ENCODE results near the gene OR5C1. TPM values are rescaled to one million over a fixed set of nuclear protein-coding genes. Genes with fewer than 3 reads are reported as not detected.
A peak's percentile ranks its signal among the peaks of the same experiment; 100 is the strongest.
"Not testable (repeated sequence)": the region's sequence is repeated elsewhere in the genome, so short reads cannot be mapped to it uniquely, and the experiment has no call there.

OR5C1 gene
- total RNA-seq, 1 experiment from 2014 or later: not detected

GRCh38 chr9:122806661-122807060 is 17.9 kb downstream of the OR5C1 start:
- H2AFZ ChIP-seq: no peak overlapping the region
- H3K79me2 ChIP-seq (ENCODE audit: low read depth): no peaks in the 10 kb centered on the region
- H3K27me3 ChIP-seq (ENCODE audit: insufficient read depth, low read depth): no peaks in the 10 kb centered on the region
- TF ChIP-seq EZH2 (IDR thresholded peaks at IDR 0.05; ENCODE audit: low read depth): no peak
- TF ChIP-seq, protein P1, sequence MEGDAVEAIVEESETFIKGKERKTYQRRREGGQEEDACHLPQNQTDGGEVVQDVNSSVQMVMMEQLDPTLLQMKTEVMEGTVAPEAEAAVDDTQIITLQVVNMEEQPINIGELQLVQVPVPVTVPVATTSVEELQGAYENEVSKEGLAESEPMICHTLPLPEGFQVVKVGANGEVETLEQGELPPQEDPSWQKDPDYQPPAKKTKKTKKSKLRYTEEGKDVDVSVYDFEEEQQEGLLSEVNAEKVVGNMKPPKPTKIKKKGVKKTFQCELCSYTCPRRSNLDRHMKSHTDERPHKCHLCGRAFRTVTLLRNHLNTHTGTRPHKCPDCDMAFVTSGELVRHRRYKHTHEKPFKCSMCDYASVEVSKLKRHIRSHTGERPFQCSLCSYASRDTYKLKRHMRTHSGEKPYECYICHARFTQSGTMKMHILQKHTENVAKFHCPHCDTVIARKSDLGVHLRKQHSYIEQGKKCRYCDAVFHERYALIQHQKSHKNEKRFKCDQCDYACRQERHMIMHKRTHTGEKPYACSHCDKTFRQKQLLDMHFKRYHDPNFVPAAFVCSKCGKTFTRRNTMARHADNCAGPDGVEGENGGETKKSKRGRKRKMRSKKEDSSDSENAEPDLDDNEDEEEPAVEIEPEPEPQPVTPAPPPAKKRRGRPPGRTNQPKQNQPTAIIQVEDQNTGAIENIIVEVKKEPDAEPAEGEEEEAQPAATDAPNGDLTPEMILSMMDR (conservative IDR thresholded peaks at IDR 0.05): no peak
- no peaks in the 10 kb centered on the region for H4K20me1 ChIP-seq (ENCODE audit: insufficient read depth)
- no peaks in the 10 kb centered on the region for H3K36me3 ChIP-seq (ENCODE audit: low read depth)
- POLR2A ChIA-PET (ENCODE audit: unreplicated experiment): no interaction called here
- CTCF ChIA-PET: no interaction called here
- peaks cover 10% of the 10 kb centered on the region for H3K4me1 ChIP-seq (replicated peaks; ENCODE audit: insufficient read depth)
- no peaks in the 10 kb centered on the region for H3F3A ChIP-seq (ENCODE audit: insufficient read depth, low read depth)
- intact Hi-C loops (cut with micrococcal nuclease; ENCODE audit: unreplicated experiment): no loop called here
- no peaks in the 10 kb centered on the region for H3K9me2 ChIP-seq (ENCODE audit: insufficient read depth)
- DNase-seq: no peak
- no TSS peak for BruUV-seq (replicated peaks)
- no peaks in the 10 kb centered on the region for H3K9me3 ChIP-seq (ENCODE audit: insufficient read depth, low read depth)
- H3K4me3 ChIP-seq: no peak overlapping the region
- H3K4me2 ChIP-seq: no peak overlapping the region
- no peak overlapping the region for H3K27ac ChIP-seq

DNA sequence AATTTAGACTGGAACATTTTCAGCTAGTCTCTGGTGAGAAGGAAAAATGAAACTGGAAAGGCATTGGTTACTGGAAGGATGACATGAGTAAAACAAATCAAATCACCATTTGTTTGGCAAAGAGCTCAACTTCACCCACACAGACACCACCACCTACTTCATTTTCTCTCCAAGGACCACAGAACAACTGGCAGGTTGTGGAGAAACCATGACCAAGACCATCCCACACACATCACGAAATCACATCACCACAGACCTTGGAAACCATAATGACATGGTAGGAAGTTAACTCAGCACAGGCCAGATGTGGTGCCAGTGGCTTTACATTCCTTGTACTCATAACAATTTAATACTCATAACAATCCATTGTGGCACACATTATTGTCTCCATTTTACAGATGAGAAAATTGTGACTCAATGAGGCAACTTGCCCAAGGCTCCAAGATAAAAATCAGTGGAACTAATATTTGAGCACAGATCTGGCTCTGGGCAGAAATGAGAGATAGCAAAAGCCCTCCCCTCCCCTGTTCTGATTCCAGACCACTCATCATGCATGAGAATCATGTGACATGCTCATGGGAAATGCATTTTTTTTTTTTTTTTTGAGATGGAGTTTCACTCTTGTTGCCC is 18.7 kb downstream of the OR5C1 start:
- H3K36me3 ChIP-seq (ENCODE audit: low read depth): no peaks in the 10 kb centered on the region
- H3K27ac ChIP-seq: no peak overlapping the region
- CTCF ChIA-PET: no interaction called here
- no peaks in the 10 kb centered on the region for H3K9me3 ChIP-seq (ENCODE audit: insufficient read depth, low read depth)
- POLR2A ChIA-PET (ENCODE audit: unreplicated experiment): no interaction called here
- TF ChIP-seq, protein P1 (conservative IDR thresholded peaks at IDR 0.05): no peak
- TF ChIP-seq EZH2 (IDR thresholded peaks at IDR 0.05; ENCODE audit: low read depth): no peak
- H4K20me1 ChIP-seq (ENCODE audit: insufficient read depth): no peaks in the 10 kb centered on the region
- H3K79me2 ChIP-seq (ENCODE audit: low read depth): no peaks in the 10 kb centered on the region
- H3K4me1 ChIP-seq (replicated peaks; ENCODE audit: insufficient read depth): peaks cover 10% of the 10 kb centered on the region
- H3K4me3 ChIP-seq: no peak overlapping the region
- intact Hi-C loops (cut with micrococcal nuclease; ENCODE audit: unreplicated experiment): no loop called here
- no peak for DNase-seq
- BruUV-seq (replicated peaks): no TSS peak
- no peaks in the 10 kb centered on the region for H3K9me2 ChIP-seq (ENCODE audit: insufficient read depth)
- H3K4me2 ChIP-seq: no peak overlapping the region
- H3K27me3 ChIP-seq (ENCODE audit: insufficient read depth, low read depth): no peaks in the 10 kb centered on the region
- no peak overlapping the region for H2AFZ ChIP-seq
- no peaks in the 10 kb centered on the region for H3F3A ChIP-seq (ENCODE audit: insufficient read depth, low read depth)

DNA sequence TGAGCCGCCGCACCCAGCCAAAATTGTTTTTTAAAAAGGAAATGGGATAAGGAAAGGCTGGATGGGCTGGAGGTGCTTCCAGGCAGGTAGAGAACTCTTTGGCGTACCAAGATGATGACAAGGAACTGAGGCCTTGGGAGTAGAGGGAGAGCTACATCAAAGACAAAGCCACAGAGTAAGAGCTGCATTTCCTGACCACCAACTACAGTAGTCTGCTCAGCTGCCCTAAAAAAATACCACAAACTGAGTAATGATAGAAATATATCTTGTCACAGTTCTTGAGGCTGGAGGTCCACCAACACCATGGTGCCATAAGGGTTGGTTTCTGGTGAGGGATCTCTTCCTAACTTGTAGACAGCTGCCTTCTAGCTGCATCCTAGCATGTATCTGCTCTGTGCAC is 19.4 kb downstream of the OR5C1 start:
- no peak overlapping the region for H3K27ac ChIP-seq
- intact Hi-C loops (cut with micrococcal nuclease; ENCODE audit: unreplicated experiment): no loop called here
- peaks cover 10% of the 10 kb centered on the region for H3K4me1 ChIP-seq (replicated peaks; ENCODE audit: insufficient read depth)
- H3K4me2 ChIP-seq: no peak overlapping the region
- H3K36me3 ChIP-seq (ENCODE audit: low read depth): no peaks in the 10 kb centered on the region
- no peak overlapping the region for H2AFZ ChIP-seq
- ChIA-PET CTCF (interaction anchor here (0.6 to 2.4 kb wide), 2 partner anchors 18 to 343 kb away, joined by 3 to 13 read pairs; no protein-coding TSS in a partner anchor), POLR2A (ENCODE audit: unreplicated experiment) (no interaction called here)
- H3K27me3 ChIP-seq (ENCODE audit: insufficient read depth, low read depth): no peaks in the 10 kb centered on the region
- no peaks in the 10 kb centered on the region for H3K79me2 ChIP-seq (ENCODE audit: low read depth)
- no TSS peak for BruUV-seq (replicated peaks)
- H3K9me3 ChIP-seq (ENCODE audit: insufficient read depth, low read depth): no peaks in the 10 kb centered on the region
- no peaks in the 10 kb centered on the region for H3F3A ChIP-seq (ENCODE audit: insufficient read depth, low read depth)
- no peaks in the 10 kb centered on the region for H4K20me1 ChIP-seq (ENCODE audit: insufficient read depth)
- DNase-seq: no peak
- no peak overlapping the region for H3K4me3 ChIP-seq
- TF ChIP-seq EZH2 (IDR thresholded peaks at IDR 0.05; ENCODE audit: low read depth): no peak
- TF ChIP-seq, protein P1 (conservative IDR thresholded peaks at IDR 0.05): no peak
- no peaks in the 10 kb centered on the region for H3K9me2 ChIP-seq (ENCODE audit: insufficient read depth)

DNA sequence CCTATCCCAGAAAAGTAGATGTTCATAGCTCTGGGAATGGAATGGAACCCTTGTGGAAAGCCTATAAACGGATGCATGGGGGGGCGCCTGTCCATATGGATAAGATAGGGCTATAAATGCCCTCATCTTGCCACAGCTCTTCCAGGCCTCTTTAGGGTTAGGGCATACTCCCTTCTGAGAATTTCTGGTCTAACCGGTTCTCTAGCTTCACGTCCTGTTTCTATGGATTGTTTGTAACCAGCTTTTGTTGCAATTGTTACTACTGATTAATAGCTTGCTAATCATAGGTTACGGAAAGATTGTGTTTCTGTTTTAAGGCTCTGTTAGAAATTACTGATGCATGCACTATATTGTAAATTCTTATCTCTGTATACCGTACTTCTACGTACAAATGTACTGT is 20.5 kb downstream of the OR5C1 start:
- not testable (repeated sequence) for H3K9me3 ChIP-seq (ENCODE audit: insufficient read depth, low read depth); H4K20me1 ChIP-seq (ENCODE audit: insufficient read depth); H3K27ac ChIP-seq; H3K79me2 ChIP-seq (ENCODE audit: low read depth); BruUV-seq (replicated peaks); H2AFZ ChIP-seq; H3K36me3 ChIP-seq (ENCODE audit: low read depth); H3F3A ChIP-seq (ENCODE audit: insufficient read depth, low read depth); H3K9me2 ChIP-seq (ENCODE audit: insufficient read depth); H3K27me3 ChIP-seq (ENCODE audit: insufficient read depth, low read depth); DNase-seq; H3K4me3 ChIP-seq
- peaks cover 10% of the 10 kb centered on the region for H3K4me1 ChIP-seq (replicated peaks; ENCODE audit: insufficient read depth)
- CTCF ChIA-PET: interaction anchor here (0.6 to 2.4 kb wide), 6 partner anchors 344 to 1345 kb away, joined by 3 to 15 read pairs (median 5); no protein-coding TSS in a partner anchor
- POLR2A ChIA-PET (ENCODE audit: unreplicated experiment): interaction anchor here (0.6 kb wide), 2 partner anchors 310 to 1458 kb away, joined by 3 to 4 read pairs; no protein-coding TSS in a partner anchor
- intact Hi-C loops (cut with micrococcal nuclease; ENCODE audit: unreplicated experiment): loop anchor here (1.0 kb wide), 1 partner anchor 459 kb away; no protein-coding TSS in a partner anchor
- H3K4me2 ChIP-seq: peak overlapping the region; percentile 17; the same call in 1 of the 2 replicates
